ENCODE measurements around the gene HDX. TPM values are rescaled to one million over a fixed set of nuclear protein-coding genes. Genes with fewer than 3 reads are reported as not detected.

The HDX gene
- total and polyA plus RNA-seq, 7 experiments from 2014 or later, result 0.32 to 3.4 (median 0.87) TPM

- CTCF ChIA-PET, result no interaction called here
- no peaks in the 10 kb centered on the region for H3K36me3 ChIP-seq (ENCODE audit: control insufficient read depth in 2 of 3, insufficient read depth in 3 of 3, low read length in 3 of 3)
- H3K4me1 Mint-ChIP-seq, result no peaks in the 10 kb centered on the region
- ATAC-seq (no peak), DNase-seq (no peak)
- H3K4me1 ChIP-seq (ENCODE audit: control insufficient read depth in 2 of 2, insufficient read depth in 2 of 2, low read length in 2 of 2), result no peaks in the 10 kb centered on the region
- H3K27me3 Mint-ChIP-seq, result no peaks in the 10 kb centered on the region
- no peak overlapping the region for H3K27ac ChIP-seq (ENCODE audit: low read depth, low read length)
- peaks cover 0 to 9% (median 3%) of the 10 kb centered on the region in 11 donors for H3K9me3 Mint-ChIP-seq
- H3K27me3 ChIP-seq (ENCODE audit: control insufficient read depth in 2 of 2, insufficient read depth in 2 of 2, low read length in 2 of 2), result no peaks in the 10 kb centered on the region
- no peaks in the 10 kb centered on the region for H3K9me3 ChIP-seq (ENCODE audit: control insufficient read depth in 2 of 3, low read length in 3 of 3)
- H3K36me3 Mint-ChIP-seq, result peaks cover 0 to 1% (median 0%) of the 10 kb centered on the region in 5 donors
- intact Hi-C loops (cut with micrococcal nuclease), result no loop called here
- no peak overlapping the region for H3K27ac Mint-ChIP-seq
- H3K4me3 Mint-ChIP-seq, result no peak overlapping the region
- H3K4me3 ChIP-seq (ENCODE audit: low read length), result no peak overlapping the region
- POLR2A ChIA-PET, result no interaction called here
Measured at GRCh38 chrX:84477114-84477513, 25.1 kb downstream of the HDX start.

GRCh38 chrX:84475596-84475995 is 26.7 kb downstream of the HDX start:
- H3K36me3 Mint-ChIP-seq, result no peaks in the 10 kb centered on the region
- no peak for ATAC-seq
- CTCF ChIA-PET, result no interaction called here

GRCh38 chrX:84475101-84475500 is 27.2 kb downstream of the HDX start:
- no peaks in the 10 kb centered on the region for H3K27me3 Mint-ChIP-seq
- H3K27me3 ChIP-seq (ENCODE audit: control insufficient read depth in 2 of 2, insufficient read depth in 2 of 2, low read length in 2 of 2), result no peaks in the 10 kb centered on the region
- intact Hi-C loops (cut with micrococcal nuclease), result no loop called here
- no peak overlapping the region for H3K4me3 ChIP-seq (ENCODE audit: low read length)
- ATAC-seq (no peak), DNase-seq (no peak)
- H3K4me1 Mint-ChIP-seq, result no peaks in the 10 kb centered on the region
- no peaks in the 10 kb centered on the region for H3K36me3 ChIP-seq (ENCODE audit: control insufficient read depth in 2 of 3, insufficient read depth in 3 of 3, low read length in 3 of 3)
- no peaks in the 10 kb centered on the region for H3K9me3 ChIP-seq (ENCODE audit: control insufficient read depth in 2 of 3, low read length in 3 of 3)
- H3K36me3 Mint-ChIP-seq, result no peaks in the 10 kb centered on the region
- H3K27ac Mint-ChIP-seq, result no peak overlapping the region
- H3K4me1 ChIP-seq (ENCODE audit: control insufficient read depth in 2 of 2, insufficient read depth in 2 of 2, low read length in 2 of 2), result no peaks in the 10 kb centered on the region
- POLR2A ChIA-PET, result no interaction called here
- CTCF ChIA-PET, result no interaction called here
- H3K4me3 Mint-ChIP-seq, result no peak overlapping the region
- no peak overlapping the region for H3K27ac ChIP-seq (ENCODE audit: low read depth, low read length)
- no peaks in the 10 kb centered on the region for H3K9me3 Mint-ChIP-seq

More at GRCh38 chrX:84475596-84475995, 26.7 kb downstream of the HDX start:
- H3K4me1 Mint-ChIP-seq, result no peaks in the 10 kb centered on the region
- no peaks in the 10 kb centered on the region for H3K9me3 Mint-ChIP-seq
- H3K27ac Mint-ChIP-seq, result no peak overlapping the region
- Histone ChIP-seq H3K9me3 (ENCODE audit: control insufficient read depth in 2 of 3, low read length in 3 of 3) (no peaks in the 10 kb centered on the region), H3K4me1 (ENCODE audit: control insufficient read depth in 2 of 2, insufficient read depth in 2 of 2, low read length in 2 of 2) (no peaks in the 10 kb centered on the region), H3K27me3 (ENCODE audit: control insufficient read depth in 2 of 2, insufficient read depth in 2 of 2, low read length in 2 of 2) (no peaks in the 10 kb centered on the region), H3K27ac (ENCODE audit: low read depth, low read length) (no peak overlapping the region), H3K4me3 (ENCODE audit: low read length) (no peak overlapping the region), H3K36me3 (ENCODE audit: control insufficient read depth in 2 of 3, insufficient read depth in 3 of 3, low read length in 3 of 3) (no peaks in the 10 kb centered on the region)
- no peaks in the 10 kb centered on the region for H3K27me3 Mint-ChIP-seq
- no peak overlapping the region for H3K4me3 Mint-ChIP-seq
- intact Hi-C loops (cut with micrococcal nuclease), result no loop called here
- no peak for DNase-seq
- POLR2A ChIA-PET, result no interaction called here

GRCh38 chrX:84469226-84469625 is 33.0 kb downstream of the HDX start:
- H3K27ac ChIP-seq (ENCODE audit: low read depth, low read length), result no peak overlapping the region
- ChIA-PET CTCF (no interaction called here), POLR2A (no interaction called here)
- no peaks in the 10 kb centered on the region for H3K4me1 Mint-ChIP-seq
- H3K27me3 Mint-ChIP-seq, result no peaks in the 10 kb centered on the region
- no peaks in the 10 kb centered on the region for H3K4me1 ChIP-seq (ENCODE audit: control insufficient read depth in 2 of 2, insufficient read depth in 2 of 2, low read length in 2 of 2)
- H3K36me3 Mint-ChIP-seq, result peaks cover 0 to 5% (median 0%) of the 10 kb centered on the region in 5 donors
- H3K4me3 Mint-ChIP-seq, result no peak overlapping the region
- no peak for ATAC-seq
- H3K4me3 ChIP-seq (ENCODE audit: low read length), result no peak overlapping the region
- peaks cover 0 to 5% (median 0%) of the 10 kb centered on the region in 11 donors for H3K9me3 Mint-ChIP-seq
- no peaks in the 10 kb centered on the region for H3K36me3 ChIP-seq (ENCODE audit: control insufficient read depth in 2 of 3, insufficient read depth in 3 of 3, low read length in 3 of 3)
- H3K27ac Mint-ChIP-seq, result no peak overlapping the region
- no peak for DNase-seq
- intact Hi-C loops (cut with micrococcal nuclease), result no loop called here
- no peaks in the 10 kb centered on the region for H3K27me3 ChIP-seq (ENCODE audit: control insufficient read depth in 2 of 2, insufficient read depth in 2 of 2, low read length in 2 of 2)
- no peaks in the 10 kb centered on the region for H3K9me3 ChIP-seq (ENCODE audit: control insufficient read depth in 2 of 3, low read length in 3 of 3)

GRCh38 chrX:84467898-84468297 is 34.4 kb downstream of the HDX start:
- CTCF ChIA-PET, result no interaction called here

GRCh38 chrX:84453351-84454246 is 48.7 kb downstream of the HDX start:
- intact Hi-C loops (cut with micrococcal nuclease), result no loop called here
- H3K36me3 ChIP-seq (ENCODE audit: control insufficient read depth in 2 of 3, insufficient read depth in 3 of 3, low read length in 3 of 3), result no peaks in the 10 kb centered on the region
- peaks cover 0 to 18% (median 6%) of the 10 kb centered on the region in 11 donors for H3K9me3 Mint-ChIP-seq
- no peaks in the 10 kb centered on the region for H3K4me1 Mint-ChIP-seq
- ChIA-PET CTCF (interaction anchor here (0.5 kb wide), 1 partner anchor 597 kb away, joined by 3 read pairs; no protein-coding TSS in a partner anchor), POLR2A (no interaction called here)
- no peaks in the 10 kb centered on the region for H3K9me3 ChIP-seq (ENCODE audit: control insufficient read depth in 2 of 3, low read length in 3 of 3)
- H3K36me3 Mint-ChIP-seq, result no peaks in the 10 kb centered on the region
- H3K27ac Mint-ChIP-seq, result no peak overlapping the region
- no peak overlapping the region for H3K27ac ChIP-seq (ENCODE audit: low read depth, low read length)
- H3K4me3 Mint-ChIP-seq, result no peak overlapping the region
- no peaks in the 10 kb centered on the region for H3K27me3 Mint-ChIP-seq
- no peak for DNase-seq
- ATAC-seq, result no peak
- no peak overlapping the region for H3K4me3 ChIP-seq (ENCODE audit: low read length)
- no peaks in the 10 kb centered on the region for H3K27me3 ChIP-seq (ENCODE audit: control insufficient read depth in 2 of 2, insufficient read depth in 2 of 2, low read length in 2 of 2)
- no peaks in the 10 kb centered on the region for H3K4me1 ChIP-seq (ENCODE audit: control insufficient read depth in 2 of 2, insufficient read depth in 2 of 2, low read length in 2 of 2)

More at GRCh38 chrX:84467898-84468297, 34.4 kb downstream of the HDX start:
- H3K27me3 ChIP-seq (ENCODE audit: control insufficient read depth in 2 of 2, insufficient read depth in 2 of 2, low read length in 2 of 2), result no peaks in the 10 kb centered on the region
- intact Hi-C loops (cut with micrococcal nuclease), result no loop called here
- Mint-ChIP-seq H3K9me3 (peaks cover 0 to 6% (median 3%) of the 10 kb centered on the region in 11 donors), H3K27me3 (no peaks in the 10 kb centered on the region), H3K36me3 (peaks cover 0 to 5% (median 0%) of the 10 kb centered on the region in 5 donors), H3K4me3 (no peak overlapping the region), H3K27ac (no peak overlapping the region), H3K4me1 (no peaks in the 10 kb centered on the region)
- no peaks in the 10 kb centered on the region for H3K4me1 ChIP-seq (ENCODE audit: control insufficient read depth in 2 of 2, insufficient read depth in 2 of 2, low read length in 2 of 2)
- H3K4me3 ChIP-seq (ENCODE audit: low read length), result no peak overlapping the region
- no peak for ATAC-seq
- no peak for DNase-seq
- POLR2A ChIA-PET, result no interaction called here
- no peak overlapping the region for H3K27ac ChIP-seq (ENCODE audit: low read depth, low read length)
- H3K36me3 ChIP-seq (ENCODE audit: control insufficient read depth in 2 of 3, insufficient read depth in 3 of 3, low read length in 3 of 3), result no peaks in the 10 kb centered on the region
- no peaks in the 10 kb centered on the region for H3K9me3 ChIP-seq (ENCODE audit: control insufficient read depth in 2 of 3, low read length in 3 of 3)

- Histone ChIP-seq H3K4me1 (ENCODE audit: control insufficient read depth in 2 of 2, insufficient read depth in 2 of 2, low read length in 2 of 2) (no peaks in the 10 kb centered on the region), H3K9me3 (ENCODE audit: control insufficient read depth in 2 of 3, low read length in 3 of 3) (peaks cover 0 to 9% (median 0%) of the 10 kb centered on the region in 3 experiments), H3K27me3 (ENCODE audit: control insufficient read depth in 2 of 2, insufficient read depth in 2 of 2, low read length in 2 of 2) (no peaks in the 10 kb centered on the region), H3K4me3 (ENCODE audit: low read length) (no peak overlapping the region), H3K27ac (ENCODE audit: low read depth, low read length) (no peak overlapping the region), H3K36me3 (ENCODE audit: control insufficient read depth in 2 of 3, insufficient read depth in 3 of 3, low read length in 3 of 3) (no peaks in the 10 kb centered on the region)
- H3K36me3 Mint-ChIP-seq, result peaks cover 0 to 4% (median 0%) of the 10 kb centered on the region in 5 donors
- intact Hi-C loops (cut with micrococcal nuclease), result no loop called here
- ChIA-PET CTCF (no interaction called here), POLR2A (no interaction called here)
- no peak overlapping the region for H3K4me3 Mint-ChIP-seq
- no peak overlapping the region for H3K27ac Mint-ChIP-seq
- ATAC-seq (no peak), DNase-seq (no peak)
- H3K9me3 Mint-ChIP-seq, result peaks cover 0 to 14% (median 7%) of the 10 kb centered on the region in 11 donors
- H3K4me1 Mint-ChIP-seq, result no peaks in the 10 kb centered on the region
- no peaks in the 10 kb centered on the region for H3K27me3 Mint-ChIP-seq
Measured at GRCh38 chrX:84441143-84441542, 61.1 kb downstream of the HDX start.

Data from naive thymus-derived CD4-positive, alpha-beta T cell (primary cell).